Measurements from ENCODE around the gene EZH2.

The EZH2 gene

DNA sequence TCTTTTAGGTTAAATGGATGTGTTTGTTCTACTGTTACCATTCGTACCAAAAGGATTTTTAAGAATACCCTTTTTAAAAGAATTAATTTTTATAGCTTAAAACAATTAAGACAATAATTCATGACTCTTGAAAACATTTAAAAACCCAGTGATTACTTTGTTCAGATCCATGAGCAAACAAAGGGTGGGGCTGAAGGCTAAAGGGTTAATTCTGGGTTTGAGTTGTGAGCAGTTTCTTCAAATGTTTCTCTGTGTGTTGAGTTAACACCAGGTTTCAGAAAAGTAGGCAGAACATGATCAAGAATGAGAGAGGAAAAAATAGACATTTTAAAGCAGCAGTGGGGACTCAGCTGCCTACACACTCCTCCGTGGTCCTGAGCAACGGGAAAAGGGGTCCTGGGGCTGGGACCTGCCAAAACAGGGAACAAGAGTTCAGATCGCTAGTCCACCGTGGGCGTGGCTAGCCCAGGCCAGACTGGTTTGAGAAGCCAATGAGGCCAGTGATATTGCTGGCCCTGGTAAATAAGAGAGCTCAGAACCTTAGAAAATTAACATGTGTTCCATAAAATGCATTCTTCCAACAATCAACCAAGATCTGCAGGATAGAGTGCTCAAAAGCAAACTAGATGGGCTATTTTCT, 14.9 kb upstream of the EZH2 start:
- no peak for DNase-seq (ENCODE audit: low spot score)

DNA sequence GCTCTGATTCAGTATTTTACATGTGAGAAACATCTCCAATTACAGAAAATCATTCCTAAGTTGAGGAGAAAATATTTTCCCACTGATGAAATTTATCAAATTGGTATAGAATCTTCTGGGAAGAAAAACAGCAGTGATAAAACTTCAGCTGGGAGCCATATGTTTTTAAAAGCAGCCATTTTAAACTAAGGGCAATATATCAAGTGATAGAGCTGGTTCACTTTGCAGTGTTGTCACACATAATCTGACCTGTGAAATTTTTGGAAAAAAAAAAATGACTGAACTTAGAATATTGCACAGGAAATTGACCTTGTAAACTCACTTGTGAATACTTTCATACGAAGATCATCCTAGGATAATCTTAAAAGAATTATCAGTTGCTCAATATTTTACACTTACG, 10.5 kb upstream of the EZH2 start:
- DNase-seq (ENCODE audit: low spot score) = no peak

DNA sequence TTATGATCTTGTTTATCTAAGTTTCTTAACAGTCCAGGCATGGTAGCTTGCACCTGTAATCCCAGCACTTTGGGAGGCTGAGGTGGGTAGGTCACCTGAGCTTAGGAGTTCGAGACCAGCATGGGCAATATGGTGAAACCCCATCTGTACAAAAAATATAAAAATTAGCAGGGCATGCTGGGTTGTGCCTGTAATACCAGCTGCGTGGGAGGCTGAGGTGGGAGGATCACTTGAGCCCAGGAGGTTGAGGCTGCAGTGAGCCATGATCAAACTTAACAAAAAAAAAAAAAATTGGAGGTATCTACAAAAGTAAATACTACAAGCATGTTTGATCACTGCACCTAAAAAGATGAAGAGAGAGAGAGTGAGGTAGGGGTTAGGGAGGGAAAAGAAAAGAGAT, 9.0 kb upstream of the EZH2 start:
- DNase-seq (ENCODE audit: low spot score) = no peak

DNA sequence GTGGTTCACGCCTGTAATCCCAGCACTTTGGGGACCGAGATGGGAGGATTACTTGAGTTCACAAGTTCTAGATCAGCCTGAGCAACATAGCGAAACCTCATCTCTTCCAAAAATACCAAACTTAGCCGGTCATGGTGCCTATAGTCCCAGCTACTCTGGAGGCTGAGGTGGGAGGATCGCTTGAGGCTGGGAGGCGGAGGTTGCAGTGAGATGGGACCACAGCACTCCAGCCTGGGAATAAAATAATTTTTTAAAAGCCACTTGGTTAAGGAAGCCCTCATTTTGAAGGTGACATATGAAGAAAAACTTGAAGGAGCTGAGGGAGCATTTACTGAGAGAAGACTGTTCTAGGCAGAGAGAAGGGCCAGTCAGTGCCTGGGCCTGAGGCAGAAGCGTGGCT, 4.2 kb upstream of the EZH2 start:
- DNase-seq (ENCODE audit: low spot score) = no peak

DNA sequence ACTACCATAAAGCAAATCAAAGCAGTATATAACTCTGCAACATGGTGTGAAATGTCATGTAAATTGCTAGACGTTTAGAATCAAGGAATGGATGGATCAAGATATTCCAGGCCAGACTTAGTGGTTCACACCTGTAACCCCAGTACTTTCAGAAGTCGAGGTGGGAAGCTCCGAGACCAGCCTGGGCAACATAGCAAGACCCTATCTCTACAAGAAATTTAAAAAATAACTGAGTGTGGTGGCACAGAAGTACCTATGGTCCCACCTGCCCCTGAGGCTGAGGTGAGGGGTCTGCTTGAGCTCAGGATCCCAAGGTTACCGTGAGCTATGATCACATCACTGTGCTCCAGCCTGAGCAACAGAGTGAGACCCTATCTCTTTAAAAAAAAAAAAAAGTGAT, 2.8 kb upstream of the EZH2 start:
- DNase-seq (ENCODE audit: low spot score) = no peak

DNA sequence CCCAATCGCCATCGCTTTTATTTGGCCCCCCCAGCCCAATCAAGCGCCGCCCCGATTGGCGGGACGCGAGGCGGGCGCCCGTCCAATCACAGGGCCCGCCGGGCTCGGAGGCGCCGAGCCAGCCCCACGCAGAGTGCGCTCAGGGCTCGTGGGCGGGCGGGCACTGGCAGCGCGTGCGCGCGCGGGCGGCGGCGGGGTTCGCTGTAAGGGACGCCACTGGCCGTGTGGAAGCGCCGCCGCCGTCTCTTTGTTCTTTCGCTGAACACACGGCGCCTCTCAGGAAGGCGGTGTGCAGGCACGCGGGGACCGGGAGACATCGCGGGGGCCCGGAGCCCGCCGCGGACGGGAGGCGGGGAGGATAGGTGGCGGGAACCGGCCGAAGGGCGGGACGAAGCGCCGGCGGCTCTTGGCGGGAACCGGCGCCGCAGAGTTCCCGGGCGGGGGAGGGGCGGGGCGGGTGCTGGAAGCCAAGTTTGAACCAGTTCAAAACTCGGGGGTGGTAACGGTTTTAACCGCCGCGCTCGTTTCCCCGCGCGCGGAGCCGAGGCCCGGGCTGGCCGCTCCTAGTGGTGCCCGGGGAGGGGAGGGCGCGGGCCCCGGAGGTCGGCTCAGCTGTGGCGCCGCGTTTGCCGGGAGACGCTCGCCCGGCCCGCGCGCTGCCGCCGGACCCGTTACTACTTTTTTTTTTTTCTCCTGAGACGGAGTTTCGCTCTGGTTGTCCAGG, 370 bp upstream of the EZH2 start:
- DNase-seq (ENCODE audit: low spot score) = peak; percentile 99

DNA sequence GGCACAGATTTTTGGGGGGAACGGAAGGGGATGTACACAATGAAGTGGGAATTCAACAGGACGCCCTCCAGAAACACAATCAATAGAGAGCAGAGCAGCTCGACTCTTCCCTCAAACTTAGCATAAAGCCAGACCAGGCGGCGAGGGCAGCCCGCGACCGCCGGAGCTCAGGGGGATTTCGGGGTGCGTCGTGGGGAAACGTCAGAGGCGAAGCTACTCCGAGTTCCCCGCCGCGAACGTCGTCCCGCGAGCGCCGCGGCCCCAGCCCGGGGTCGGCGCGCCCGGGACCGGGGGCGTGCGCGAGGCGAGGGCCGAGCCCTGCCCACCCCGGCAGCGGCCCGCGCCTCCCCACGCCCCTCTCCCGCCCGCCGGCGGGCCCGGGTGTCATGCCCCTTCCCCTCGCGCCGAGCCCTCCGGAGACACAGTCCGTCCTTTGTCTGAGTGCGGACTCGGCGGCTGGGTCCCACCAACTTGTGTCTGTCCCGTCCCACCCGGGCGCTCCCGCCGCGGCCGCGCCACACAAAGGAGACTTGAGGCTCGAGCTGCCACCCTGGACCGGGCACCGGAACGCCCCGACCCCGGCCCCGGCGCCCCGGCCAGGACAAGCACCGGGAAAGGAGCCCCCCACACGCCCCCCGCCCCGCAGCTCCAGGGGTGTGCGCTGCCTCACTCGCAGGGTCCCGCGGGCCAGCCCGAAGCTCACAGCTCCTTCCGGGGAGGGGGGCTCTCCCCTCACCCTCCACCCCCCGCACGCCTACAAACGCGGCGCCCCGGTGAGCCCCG, 634 bp downstream of the EZH2 start:
- DNase-seq (ENCODE audit: low spot score) = peak; percentile 70

DNA sequence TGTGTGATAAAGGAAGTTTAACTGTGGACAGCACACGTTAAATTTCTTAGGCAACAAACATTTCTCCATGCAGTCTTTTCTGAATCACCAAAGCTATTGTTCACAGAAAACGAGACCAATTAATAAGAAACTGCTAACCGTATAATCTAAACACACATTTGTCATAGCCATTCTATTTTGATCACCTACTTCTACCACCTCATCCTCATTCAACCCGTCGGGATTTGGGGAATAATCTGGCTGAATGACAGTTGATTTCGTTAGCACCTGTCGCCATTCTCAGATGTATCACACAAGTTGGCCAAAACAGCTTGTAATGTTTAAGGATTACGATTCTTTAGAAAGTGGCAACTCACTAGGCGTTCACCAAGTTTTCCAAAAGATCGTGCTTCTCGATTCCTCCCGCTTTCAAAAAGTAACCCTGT, 1.2 kb downstream of the EZH2 start:
- DNase-seq (ENCODE audit: low spot score) = no peak

DNA sequence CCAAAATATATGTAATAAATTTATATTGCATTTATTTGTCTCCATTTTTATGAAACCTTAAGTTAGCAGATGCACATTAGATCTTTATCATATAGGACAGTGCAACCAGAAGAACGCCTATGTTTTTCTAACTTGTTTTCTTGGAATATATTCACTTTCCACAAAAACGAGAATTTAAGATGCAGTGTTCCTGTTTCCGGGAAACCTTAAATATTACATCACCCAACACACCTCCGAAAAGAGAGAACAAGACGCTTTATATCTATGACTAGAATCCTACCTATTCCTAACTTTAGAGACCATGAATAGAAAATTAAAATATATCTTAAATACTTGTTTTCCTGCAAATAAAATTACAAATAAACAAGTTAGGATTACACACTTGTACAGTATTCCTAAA, 1.9 kb downstream of the EZH2 start:
- DNase-seq (ENCODE audit: low spot score) = no peak

DNA sequence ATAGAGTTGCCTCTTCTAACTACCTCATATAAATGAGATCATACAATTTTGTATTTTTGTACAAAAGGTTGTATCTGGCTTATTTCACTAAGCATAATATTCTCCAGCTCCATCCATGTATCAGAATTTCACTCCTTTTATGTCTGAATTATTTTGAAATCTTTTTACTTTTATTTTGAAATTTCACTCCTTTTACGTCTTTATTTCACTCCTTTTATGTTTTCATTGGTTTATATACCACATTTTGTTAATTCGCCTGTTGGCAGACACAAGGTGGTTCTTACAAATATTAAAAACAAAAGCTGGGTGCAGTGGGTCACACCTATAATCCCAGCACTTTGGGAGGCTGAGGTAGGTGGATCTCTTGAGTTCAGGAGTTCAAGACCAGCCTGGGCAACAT, 5.8 kb downstream of the EZH2 start:
- DNase-seq (ENCODE audit: low spot score) = no peak

DNA sequence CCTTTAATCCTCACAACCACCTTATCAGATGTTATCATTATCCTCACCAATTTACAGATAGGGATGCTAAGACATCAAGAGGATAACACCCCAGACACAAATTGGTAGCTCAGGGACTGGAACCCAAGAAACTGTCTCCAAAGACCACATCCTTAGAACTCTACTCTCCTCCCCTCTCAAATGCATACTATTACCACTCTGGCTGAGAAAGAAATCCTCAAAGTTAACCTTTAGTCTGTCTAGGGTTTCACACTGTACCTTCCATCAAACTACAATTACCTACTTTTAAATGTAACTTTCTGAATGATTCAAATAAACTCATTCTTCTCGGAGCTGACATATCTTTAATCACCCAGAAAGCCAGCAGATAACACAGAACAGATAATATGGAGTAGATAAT, 6.6 kb downstream of the EZH2 start:
- DNase-seq (ENCODE audit: low spot score) = no peak

DNA sequence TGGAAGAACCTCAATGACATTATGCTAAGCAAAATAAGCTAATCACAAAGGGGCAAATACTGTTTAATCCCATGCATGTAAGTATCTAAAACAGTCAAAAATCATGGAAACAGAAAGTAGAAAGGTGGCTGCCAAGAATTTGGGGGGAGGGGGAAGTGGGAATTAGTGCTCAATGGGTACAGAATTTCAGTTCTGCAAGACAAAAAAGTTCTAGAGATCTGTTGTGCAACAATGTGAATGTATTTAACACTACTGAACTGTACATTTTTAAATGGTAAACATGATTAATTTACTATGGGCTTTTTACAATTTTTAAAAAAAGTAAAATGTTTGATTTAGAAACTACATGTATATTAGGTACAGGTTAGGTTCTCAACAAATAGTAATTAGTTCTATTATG, 11.9 kb downstream of the EZH2 start:
- no peak for DNase-seq (ENCODE audit: low spot score)

DNA sequence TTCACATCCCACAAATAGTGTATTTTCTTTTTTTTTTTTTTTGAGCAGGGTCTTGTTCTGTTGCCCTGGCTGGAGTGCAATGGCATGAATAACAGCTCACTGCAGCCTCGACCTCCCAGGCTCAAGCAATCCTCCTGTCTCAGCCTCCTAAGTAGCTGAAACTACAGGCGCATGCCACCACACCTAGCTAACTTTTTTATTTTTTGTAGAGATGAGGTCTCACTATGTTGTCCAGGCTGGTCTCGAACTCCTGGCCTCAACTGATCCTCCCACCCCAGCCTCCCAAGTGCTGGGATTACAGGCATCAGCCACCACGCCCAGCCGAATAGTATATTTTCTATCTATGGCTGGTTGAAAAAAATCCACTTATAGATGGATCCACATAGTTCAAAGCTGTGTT, 12.5 kb downstream of the EZH2 start:
- no peak for DNase-seq (ENCODE audit: low spot score)

DNA sequence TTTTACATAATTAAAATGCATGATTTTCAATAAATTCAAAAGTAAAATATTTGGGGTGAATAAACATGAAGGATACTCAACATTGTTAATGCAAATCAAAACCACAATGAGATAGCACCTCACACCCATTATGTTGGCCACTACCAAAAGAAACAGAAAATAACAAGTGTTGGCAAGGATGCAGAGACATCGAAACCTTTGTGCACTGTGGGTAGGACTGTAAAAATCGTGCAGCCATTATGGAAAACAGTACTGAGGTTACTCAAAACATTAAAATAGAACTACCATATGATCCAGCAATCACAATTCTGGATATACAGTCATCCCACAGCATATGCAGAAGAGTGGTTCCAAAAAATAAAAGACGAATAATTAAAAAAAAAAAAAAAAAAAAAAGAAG, 13.1 kb downstream of the EZH2 start:
- DNase-seq (ENCODE audit: low spot score) = no peak

DNA sequence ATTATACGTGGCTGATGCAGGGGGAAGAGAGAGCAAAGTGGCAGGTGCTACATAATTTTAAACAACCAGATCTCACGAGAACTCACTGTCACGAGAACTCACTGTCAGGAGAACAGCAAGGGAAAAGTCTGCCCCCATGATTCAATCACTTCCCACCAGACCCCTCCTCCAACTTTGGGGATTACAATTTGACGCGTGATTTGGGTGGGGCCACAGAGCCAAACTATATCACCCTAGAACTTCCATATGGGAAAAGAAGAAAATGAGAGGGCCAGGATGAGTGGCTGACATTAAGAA, 15.8 kb downstream of the EZH2 start:
- DNase-seq (ENCODE audit: low spot score) = no peak

DNA sequence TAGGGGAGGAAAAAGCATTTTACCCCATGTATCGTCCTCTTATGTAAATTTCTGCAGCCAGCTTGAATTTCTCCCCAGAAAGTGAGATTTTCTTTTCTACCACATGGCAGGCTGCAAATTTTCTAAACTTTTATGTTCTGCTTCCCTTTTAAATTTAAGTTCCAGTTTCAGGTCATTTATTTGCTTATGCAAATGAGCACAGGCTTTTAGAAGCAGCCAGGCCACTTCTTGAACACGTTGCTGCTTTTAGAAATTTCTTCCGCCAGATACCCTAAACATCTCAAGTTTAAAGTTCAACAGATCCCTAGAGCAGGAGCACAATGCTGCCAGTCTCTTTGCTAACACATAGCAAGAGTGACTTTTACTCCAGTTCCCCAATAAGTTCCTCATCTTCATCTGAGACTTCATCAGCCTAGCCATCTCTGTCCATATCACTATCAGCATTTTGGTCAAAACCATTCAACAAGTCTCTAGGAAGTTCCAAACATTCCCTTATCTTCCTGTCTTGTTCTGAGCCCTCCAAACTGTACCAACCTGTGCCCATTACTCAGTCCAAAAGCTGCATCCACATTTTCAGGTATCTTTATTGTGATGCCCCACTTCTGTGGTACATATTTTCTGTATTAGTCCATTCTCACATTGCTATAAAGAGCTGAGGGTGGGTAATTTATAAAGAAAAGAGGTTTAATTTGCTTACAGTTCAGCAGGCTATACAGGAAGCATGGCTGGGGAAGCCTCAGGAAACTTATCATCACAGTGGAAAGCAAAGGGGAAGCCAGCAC, 16.3 kb downstream of the EZH2 start:
- DNase-seq (ENCODE audit: low spot score) = no peak

DNA sequence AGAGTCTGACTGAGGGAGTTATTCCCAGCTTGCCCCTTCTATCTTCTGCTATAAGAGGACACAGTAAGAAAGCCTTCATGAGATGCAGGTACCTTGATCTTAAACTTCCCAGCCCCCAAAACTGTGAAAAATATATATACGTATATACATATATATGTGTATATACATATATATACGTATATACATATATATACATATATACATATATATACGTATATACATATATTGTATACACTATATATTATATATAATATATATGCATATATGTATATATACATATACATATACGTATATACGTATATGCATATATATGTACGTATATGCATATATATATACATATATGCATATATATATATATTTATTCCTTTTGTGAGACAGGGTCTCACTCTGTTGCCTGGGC, 17.7 kb downstream of the EZH2 start:
- DNase-seq (ENCODE audit: low spot score) = no peak

DNA sequence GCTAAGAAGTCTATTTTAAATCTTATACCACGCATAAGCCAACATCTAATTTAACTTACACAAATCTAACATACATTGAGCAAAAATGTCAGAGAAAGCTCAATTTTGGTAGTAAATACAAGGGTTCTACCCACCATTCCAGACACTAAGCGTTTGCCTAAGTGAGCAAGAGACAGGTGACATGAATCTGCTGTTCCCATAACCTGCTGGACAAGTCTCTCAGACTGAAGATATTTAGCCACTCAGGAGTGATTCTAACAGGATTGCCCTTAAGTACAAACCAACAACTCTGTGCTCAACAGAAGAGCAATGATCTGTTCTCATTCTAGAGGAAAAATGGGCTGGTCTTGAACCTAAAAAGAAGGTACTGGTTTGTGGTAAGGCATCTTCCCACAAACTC, 18.8 kb downstream of the EZH2 start:
- DNase-seq (ENCODE audit: low spot score) = no peak

DNA sequence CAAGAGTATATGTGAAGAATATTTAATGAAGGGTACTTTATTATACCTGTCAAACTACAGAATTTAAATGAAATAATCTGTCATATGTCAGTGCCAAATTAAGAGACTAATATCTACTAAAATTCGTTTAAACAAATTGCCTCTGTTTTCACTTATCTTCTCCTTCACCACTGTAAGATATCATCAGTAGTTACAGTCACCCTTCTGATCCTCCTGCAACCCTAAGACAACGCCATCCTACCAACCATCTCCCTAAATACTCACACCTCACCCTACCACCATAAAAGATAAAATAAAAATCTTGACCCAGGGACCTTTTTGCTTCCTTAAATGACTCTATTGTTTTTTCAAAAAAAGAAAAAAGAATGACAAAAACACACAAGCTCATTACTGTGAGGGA, 20.8 kb downstream of the EZH2 start:
- DNase-seq (ENCODE audit: low spot score) = no peak

DNA sequence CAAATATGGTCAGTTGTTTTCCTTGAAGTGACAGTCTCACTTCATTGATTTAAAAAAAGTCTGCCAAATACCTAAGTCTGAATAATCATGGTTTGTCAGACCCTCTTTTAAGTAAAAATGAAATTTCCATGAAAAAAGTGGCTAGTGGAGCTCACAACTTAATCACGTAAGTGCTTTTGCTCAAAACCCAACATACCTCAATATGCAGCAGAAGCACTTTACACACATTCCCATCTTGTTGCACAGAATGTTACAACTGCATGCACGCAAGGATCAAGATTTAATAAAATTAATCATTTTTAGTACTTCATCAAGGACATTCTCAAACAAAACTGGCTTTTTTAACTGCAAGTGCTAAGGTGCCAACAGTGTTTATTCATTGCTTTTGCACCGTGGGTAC, 21.6 kb downstream of the EZH2 start:
- DNase-seq (ENCODE audit: low spot score) = no peak

DNA sequence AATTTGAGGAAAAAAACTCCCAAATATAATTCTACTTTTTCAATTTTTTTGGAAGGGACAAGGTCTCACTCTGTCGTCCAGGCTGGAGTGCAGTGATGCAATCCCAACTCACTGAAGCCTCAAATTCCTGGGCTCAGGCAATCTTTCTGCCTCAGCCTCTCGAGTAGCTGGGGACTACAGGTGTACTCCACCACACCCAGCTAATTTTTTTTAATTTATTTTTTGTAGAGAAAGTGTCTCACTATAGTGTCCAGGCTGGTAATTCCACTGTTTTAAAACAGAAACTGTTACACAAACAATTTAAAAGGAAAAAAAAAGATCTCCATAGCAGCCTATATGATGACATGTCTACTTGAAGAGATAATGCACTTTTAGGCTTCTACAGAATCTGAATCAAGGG, 25.6 kb downstream of the EZH2 start:
- DNase-seq (ENCODE audit: low spot score) = no peak

DNA sequence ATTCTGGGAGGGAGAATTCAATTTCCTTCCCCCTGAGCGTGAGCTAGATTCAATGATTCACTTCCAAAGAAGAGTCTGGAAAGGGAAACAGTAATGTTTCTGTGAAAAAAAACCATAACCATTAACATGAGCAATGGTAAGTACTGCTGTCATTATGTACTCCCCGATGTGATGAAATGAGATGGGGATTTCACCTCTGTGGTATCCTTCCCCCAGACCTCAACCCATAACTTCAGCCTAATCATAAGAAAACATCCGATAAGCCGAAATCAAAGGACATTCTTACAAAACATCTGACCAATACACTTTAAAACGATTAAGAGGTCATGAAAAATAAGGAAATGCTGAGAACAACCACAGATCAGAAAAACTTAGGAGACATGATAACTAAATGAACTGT, 27.2 kb downstream of the EZH2 start:
- DNase-seq (ENCODE audit: low spot score) = no peak

DNA sequence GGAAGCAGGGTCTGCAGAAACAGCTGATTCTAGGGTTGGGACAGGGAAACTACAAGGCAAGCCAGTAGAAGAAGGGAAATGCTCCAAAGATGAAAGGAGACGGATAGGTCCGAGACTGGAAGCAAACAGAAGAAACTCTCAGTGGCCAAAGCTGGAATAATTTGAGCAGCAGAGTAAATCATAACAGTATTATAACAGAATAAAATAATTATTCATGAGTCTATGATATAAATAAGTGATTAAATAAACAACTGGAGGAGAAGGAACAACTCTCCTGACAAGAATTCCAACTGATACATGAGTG, 27.6 kb downstream of the EZH2 start:
- no peak for DNase-seq (ENCODE audit: low spot score)

Data from D341Med (cell line).